T follicular helper cell (primary cell): ENCODE results near the gene NTN4.
"Not testable (repeated sequence)": the region's sequence is repeated elsewhere in the genome, so short reads cannot be mapped to it uniquely, and the experiment has no call there.

Experiments
- DNase-seq: peaks from one replicate; pipeline ENCODE4 v3.0.0-alpha.2; 2020; ENCODE audit warnings: low read depth

NTN4 gene

GRCh38 chr12:95658386-95658785 lies 132.2 kb downstream of the NTN4 start:
- no peak for DNase-seq

GRCh38 chr12:95654665-95655064 lies 135.9 kb downstream of the NTN4 start:
- not testable (repeated sequence) for DNase-seq

- DNase-seq = no peak
Measured at GRCh38 chr12:95653771-95654546, 136.6 kb downstream of the NTN4 start.

GRCh38 chr12:95651681-95652080 lies 138.9 kb downstream of the NTN4 start:
- DNase-seq = no peak

- no peak for DNase-seq
Measured at GRCh38 chr12:95648990-95649791, 141.4 kb downstream of the NTN4 start.

- no peak for DNase-seq
Measured at GRCh38 chr12:95646781-95647190, 143.8 kb downstream of the NTN4 start.

- DNase-seq = no peak
Measured at GRCh38 chr12:95643256-95643655, 147.3 kb downstream of the NTN4 start.

- DNase-seq = no peak
Measured at GRCh38 chr12:95642583-95642982, 148.0 kb downstream of the NTN4 start.

GRCh38 chr12:95641299-95641952 lies 149.1 kb downstream of the NTN4 start:
- DNase-seq = no peak

GRCh38 chr12:95640516-95640915 lies 150.0 kb downstream of the NTN4 start:
- no peak for DNase-seq

GRCh38 chr12:95637471-95638155 lies 153.0 kb downstream of the NTN4 start:
- DNase-seq = no peak

GRCh38 chr12:95637010-95637409 lies 153.6 kb downstream of the NTN4 start:
- no peak for DNase-seq

- no peak for DNase-seq
Measured at GRCh38 chr12:95634622-95635621, 155.6 kb downstream of the NTN4 start.

GRCh38 chr12:95633732-95634465 lies 156.7 kb downstream of the NTN4 start:
- no peak for DNase-seq

- DNase-seq = no peak
Measured at GRCh38 chr12:95633049-95633731, 157.4 kb downstream of the NTN4 start.

GRCh38 chr12:95630496-95630895 lies 160.1 kb downstream of the NTN4 start:
- DNase-seq = no peak

GRCh38 chr12:95629392-95629791 lies 161.2 kb downstream of the NTN4 start:
- no peak for DNase-seq

GRCh38 chr12:95626854-95627253 lies 163.7 kb downstream of the NTN4 start:
- no peak for DNase-seq

- DNase-seq = no peak
Measured at GRCh38 chr12:95625012-95625411, 165.6 kb downstream of the NTN4 start.

GRCh38 chr12:95624589-95624988 lies 166.0 kb downstream of the NTN4 start:
- DNase-seq = no peak
